Heart left ventricle (tissue), 13 donors: ENCODE results near the gene CPEB1.

Experiments used
- CTCF ChIP-seq, 12 donors: fragments of 200-600 bp; sonication (generic) in 4 of 12; IDR thresholded peaks; one replicate each; pipeline versions ENCODE4 v1.5.0 to v1.8.0; 2018 to 2022; ENCODE audit warnings: antibody characterized with exemption in 12 of 12, mild to moderate bottlenecking in 5 of 12
- POLR2A ChIP-seq, 2 donors: fragments of 450-650 bp; IDR thresholded peaks; one replicate each; pipeline ENCODE4 v1.6.1; 2017; ENCODE audit warnings: antibody characterized with exemption in 2 of 2, mild to moderate bottlenecking in 2 of 2, moderate library complexity in 2 of 2
- donor health status: ischemic (EF 13 %, LVEDD 7.1; RV severe dilation, severe dysfunction).
- donor health status: DM: no; HTN: yes; CAD: no.
- donor health status: DM: no; HTN: no; CAD: no.
- donor health status: ischemic (EF 25% LVEDD 6.9; RV normal size, moderate dysfunction).
- donor health status: ischemic (EF 25% LVEDD 5.7; RV mildly dilated, moderate dysfunction).
- donor health status: ischemic (EF 35%, LVEDD 5.7; RV mildly dilated, moderate dysfunction).
- donor health status: nonischemic (EF 11% LVEDD 7.7; RV severe dilation, severe dysfunction).
- donor health status: DM: yes; HTN: yes; CAD: no.
- donor health status: PGD.
- donor health status: ischemic (EF 29% LVEDD 5.4; RV normal size, mild dysfunction).
- donor health status: nonischemic (EF 23%, LVEDD 6.1; RV moderate dilation, normal function).

- TF ChIP-seq CTCF (IDR thresholded peaks at IDR 0.05) (no peak), POLR2A (IDR thresholded peaks at IDR 0.05) (no peak)
Measured at GRCh38 chr15:82567661-82568060, 79.5 kb downstream of the CPEB1 start.
